ENCODE results near the gene MTMR4.

MTMR4 gene

GRCh38 chr17:58534331-58534730 lies 19.9 kb upstream of the MTMR4 start:
- CTCF ChIA-PET = interaction anchor here (1.0 to 3.8 kb wide), 3 partner anchors 16 to 52 kb away, joined by 5 to 11 read pairs (median 5); no protein-coding TSS in a partner anchor

DNA sequence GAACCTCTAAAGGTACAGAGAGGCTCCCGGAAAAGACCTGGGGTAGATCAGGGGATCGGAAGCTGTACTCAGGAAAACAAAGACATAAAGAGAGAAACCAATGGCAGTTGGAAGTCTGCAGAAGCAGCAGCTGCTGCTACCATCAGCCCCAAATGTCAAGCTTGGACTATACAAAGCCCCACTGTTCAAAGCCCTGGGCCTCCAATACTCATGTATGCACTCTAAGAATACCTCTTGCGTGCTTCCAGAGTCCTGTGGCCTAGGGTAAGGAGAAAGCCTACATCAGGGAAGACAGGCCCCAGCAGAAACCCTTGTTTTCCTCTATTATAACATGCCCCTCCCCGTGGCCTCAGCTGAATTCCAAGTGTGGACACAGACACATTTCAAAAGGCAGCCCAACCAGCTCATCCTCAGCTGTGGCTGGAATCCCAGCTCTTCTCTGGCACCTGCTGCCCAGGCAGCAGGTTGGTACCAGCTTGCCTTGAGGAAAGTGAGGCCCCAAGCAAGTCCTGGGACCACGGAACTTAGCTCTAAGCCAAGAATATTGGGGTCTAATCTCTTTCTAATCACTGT lies 19.3 kb upstream of the MTMR4 start:
- ChIA-PET CTCF (interaction anchor here (2.1 to 3.8 kb wide), 2 partner anchors 15 to 46 kb away, joined by 5 to 11 read pairs; no protein-coding TSS in a partner anchor), POLR2A (no interaction called here)
- no peak for DNase-seq (ENCODE audit: low read depth, low spot score)
- H3K4me3 ChIP-seq (ENCODE audit: low read depth, low read length) = no peak overlapping the region
- TF ChIP-seq, protein P1, sequence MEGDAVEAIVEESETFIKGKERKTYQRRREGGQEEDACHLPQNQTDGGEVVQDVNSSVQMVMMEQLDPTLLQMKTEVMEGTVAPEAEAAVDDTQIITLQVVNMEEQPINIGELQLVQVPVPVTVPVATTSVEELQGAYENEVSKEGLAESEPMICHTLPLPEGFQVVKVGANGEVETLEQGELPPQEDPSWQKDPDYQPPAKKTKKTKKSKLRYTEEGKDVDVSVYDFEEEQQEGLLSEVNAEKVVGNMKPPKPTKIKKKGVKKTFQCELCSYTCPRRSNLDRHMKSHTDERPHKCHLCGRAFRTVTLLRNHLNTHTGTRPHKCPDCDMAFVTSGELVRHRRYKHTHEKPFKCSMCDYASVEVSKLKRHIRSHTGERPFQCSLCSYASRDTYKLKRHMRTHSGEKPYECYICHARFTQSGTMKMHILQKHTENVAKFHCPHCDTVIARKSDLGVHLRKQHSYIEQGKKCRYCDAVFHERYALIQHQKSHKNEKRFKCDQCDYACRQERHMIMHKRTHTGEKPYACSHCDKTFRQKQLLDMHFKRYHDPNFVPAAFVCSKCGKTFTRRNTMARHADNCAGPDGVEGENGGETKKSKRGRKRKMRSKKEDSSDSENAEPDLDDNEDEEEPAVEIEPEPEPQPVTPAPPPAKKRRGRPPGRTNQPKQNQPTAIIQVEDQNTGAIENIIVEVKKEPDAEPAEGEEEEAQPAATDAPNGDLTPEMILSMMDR (IDR thresholded peaks at IDR 0.05; ENCODE audit: insufficient read depth, low read length, missing control alignments) = no peak

More at GRCh38 chr17:58534331-58534730, 19.9 kb upstream of the MTMR4 start:
- no peak for DNase-seq (ENCODE audit: low read depth, low spot score)
- TF ChIP-seq, protein P1 (IDR thresholded peaks at IDR 0.05; ENCODE audit: insufficient read depth, low read length, missing control alignments) = no peak
- H3K4me3 ChIP-seq (ENCODE audit: low read depth, low read length) = no peak overlapping the region
- POLR2A ChIA-PET = interaction anchor here (1.2 kb wide), 1 partner anchor 97 kb away, joined by 5 read pairs; no protein-coding TSS in a partner anchor

- TF ChIP-seq, protein P1 (IDR thresholded peaks at IDR 0.05; ENCODE audit: insufficient read depth, low read length, missing control alignments) = no peak
- peak overlapping the region; percentile 55 for H3K4me3 ChIP-seq (ENCODE audit: low read depth, low read length)
- DNase-seq (ENCODE audit: low read depth, low spot score) = no peak
- ChIA-PET POLR2A (no interaction called here), CTCF (interaction anchor here (1.1 to 3.8 kb wide), 3 partner anchors 12 to 56 kb away, joined by 3 to 11 read pairs (median 3); no protein-coding TSS in a partner anchor)
Observed at GRCh38 chr17:58532555-58532951, 18.1 kb upstream of the MTMR4 start.

DNA sequence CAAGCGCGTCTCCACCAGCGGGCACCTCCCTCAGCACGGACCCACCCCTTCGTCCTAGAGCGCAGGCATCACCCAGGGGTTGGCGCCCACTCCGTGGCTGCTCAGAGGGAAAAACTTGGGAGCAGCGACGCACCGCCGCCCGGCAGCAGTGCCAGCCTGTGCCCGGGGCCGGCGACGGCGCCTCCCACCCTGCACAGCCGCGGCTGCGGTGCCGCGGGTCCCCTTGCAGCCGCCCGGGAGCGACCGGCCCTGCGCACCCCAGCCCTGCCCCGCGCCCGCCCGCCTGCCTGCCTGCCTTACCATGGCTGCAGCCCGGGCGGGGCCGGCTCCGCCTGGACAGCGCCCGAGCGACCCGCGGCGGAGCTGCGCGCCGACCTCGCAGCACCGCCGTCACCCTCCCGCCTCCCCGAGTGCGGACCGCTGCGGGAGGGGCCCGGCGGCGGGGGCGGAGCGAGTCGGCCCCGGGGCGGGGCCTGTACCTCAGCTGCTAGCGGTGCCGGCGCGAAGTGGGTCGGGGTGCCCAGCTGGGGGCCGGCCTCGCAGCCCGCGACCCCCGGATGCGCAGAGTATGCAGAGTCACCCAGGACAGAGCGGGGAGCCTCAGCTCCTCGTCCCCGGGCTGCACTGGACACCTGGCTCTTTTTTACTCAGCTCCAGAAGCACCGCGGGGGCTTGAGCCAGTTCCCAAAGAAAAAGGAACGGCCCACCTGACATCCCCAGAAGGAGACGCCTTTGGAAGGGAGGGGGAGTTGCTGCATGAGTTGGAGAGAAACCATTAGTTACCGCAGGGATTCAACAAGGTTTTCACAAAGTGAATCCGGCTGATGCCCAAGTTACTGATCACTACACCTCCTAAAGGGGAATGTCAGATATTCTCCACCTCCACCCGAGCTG lies 17.5 kb upstream of the MTMR4 start:
- TF ChIP-seq, protein P1 (IDR thresholded peaks at IDR 0.05; ENCODE audit: insufficient read depth, low read length, missing control alignments) = no peak
- CTCF ChIA-PET = interaction anchor here (1.1 to 3.8 kb wide), 4 partner anchors 11 to 56 kb away, joined by 3 to 11 read pairs (median 4); no protein-coding TSS in a partner anchor
- DNase-seq (ENCODE audit: low read depth, low spot score) = no peak
- H3K4me3 ChIP-seq (ENCODE audit: low read depth, low read length) = peak overlapping the region; percentile 55
- POLR2A ChIA-PET = interaction anchor here (0.6 to 1.0 kb wide), 2 partner anchors 99 to 100 kb away, joined by 4 to 6 read pairs; no protein-coding TSS in a partner anchor

GRCh38 chr17:58531122-58531521 lies 16.7 kb upstream of the MTMR4 start:
- peak overlapping the region; percentile 55 for H3K4me3 ChIP-seq (ENCODE audit: low read depth, low read length)
- ChIA-PET POLR2A (no interaction called here), CTCF (interaction anchor here (1.1 to 1.4 kb wide), 2 partner anchors 11 to 47 kb away, joined by 3 to 4 read pairs; no protein-coding TSS in a partner anchor)
- TF ChIP-seq, protein P1 (IDR thresholded peaks at IDR 0.05; ENCODE audit: insufficient read depth, low read length, missing control alignments) = no peak
- no peak for DNase-seq (ENCODE audit: low read depth, low spot score)
